Activated B cell treated with CpG ODN at 0.5 μM for 24 hours (primary cell): ENCODE results near the gene GDAP1L1. TPM values are rescaled to one million over a fixed set of nuclear protein-coding genes. Genes with fewer than 3 reads are reported as not detected.

ENCODE experiments used
- ATAC-seq: fragments of 200-7000 bp; cut with Tn5 transposase; one replicate; pipeline ENCODE4 v1.10.0; 2021; ENCODE audit warnings: low read depth, mild to moderate bottlenecking, moderate library complexity
- CTCF ChIA-PET: fragments of 350-600 bp; sonication (Branson Sonifier 250); formaldehyde crosslinking; loops from one replicate; lab custom pipeline; 2021; ENCODE audit warnings: antibody characterized with exemption; lab: Charles Lee
- POLR2A ChIA-PET: fragments of 350-600 bp; sonication (Branson Sonifier 250); formaldehyde crosslinking; loops from one replicate; lab custom pipeline; 2021; ENCODE audit warnings: antibody characterized with exemption; lab: Charles Lee
- DNase-seq: peaks from one replicate; pipeline ENCODE4 v3.0.0; 2022
- H3K27ac Mint-ChIP-seq: one replicate; pipeline ENCODE4 v1.8.0; 2020; ENCODE audit warnings: mixed read lengths
- H3K27me3 Mint-ChIP-seq: one replicate; pipeline ENCODE4 v1.8.0; 2021; ENCODE audit warnings: mixed read lengths
- H3K36me3 Mint-ChIP-seq: one replicate; pipeline ENCODE4 v1.8.0; 2021; ENCODE audit warnings: low read depth, mixed read lengths
- H3K4me1 Mint-ChIP-seq: one replicate; pipeline ENCODE4 v1.8.0; 2021; ENCODE audit warnings: mixed read lengths
- H3K4me3 Mint-ChIP-seq: one replicate; pipeline ENCODE4 v1.8.0; 2020; ENCODE audit warnings: mild to moderate bottlenecking, mixed read lengths
- H3K9me3 Mint-ChIP-seq: one replicate; pipeline ENCODE4 v1.8.0; 2020; ENCODE audit warnings: mixed read lengths
- intact Hi-C: fragments of 100-400 bp; cut with micrococcal nuclease; formaldehyde crosslinking; loops from one replicate; pipeline ENCODE4 v1.15.1; 2024
- total RNA-seq: library from RNA; stranded (reverse); gene quantifications from 2 replicates; pipeline ENCODE4 v1.2.3, GENCODE V29; 2022
- TF ChIP-seq, protein P1 (sequence below): fragments of 200-600 bp; IDR thresholded peaks from one replicate; pipeline ENCODE4 v1.8.0; 2022; ENCODE audit warnings: antibody characterized with exemption, mild to moderate bottlenecking

GDAP1L1 gene
- total RNA-seq, 1 donor from 2014 or later, result not detected

DNA sequence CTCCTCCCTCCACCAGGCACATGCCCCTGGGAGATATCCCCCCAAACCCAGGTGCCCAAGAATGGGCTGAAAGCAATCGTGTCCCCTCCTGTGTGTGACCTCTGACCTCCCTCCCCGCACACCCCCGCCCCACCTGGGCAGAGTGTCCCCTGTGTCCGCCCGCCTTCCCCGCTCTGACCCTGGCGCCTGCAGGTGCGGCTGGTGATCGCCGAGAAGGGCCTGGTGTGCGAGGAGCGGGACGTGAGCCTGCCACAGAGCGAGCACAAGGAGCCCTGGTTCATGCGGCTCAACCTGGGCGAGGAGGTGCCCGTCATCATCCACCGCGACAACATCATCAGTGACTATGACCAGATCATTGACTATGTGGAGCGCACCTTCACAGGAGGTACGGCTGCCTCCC, 9.9 kb downstream of the GDAP1L1 start:
- DNase-seq (no peak), ATAC-seq (no peak)
- intact Hi-C loops, result no loop called here
- POLR2A ChIA-PET, result no interaction called here
- no peaks in the 10 kb centered on the region for H3K9me3 Mint-ChIP-seq
- CTCF ChIA-PET, result no interaction called here
- TF ChIP-seq, protein P1, sequence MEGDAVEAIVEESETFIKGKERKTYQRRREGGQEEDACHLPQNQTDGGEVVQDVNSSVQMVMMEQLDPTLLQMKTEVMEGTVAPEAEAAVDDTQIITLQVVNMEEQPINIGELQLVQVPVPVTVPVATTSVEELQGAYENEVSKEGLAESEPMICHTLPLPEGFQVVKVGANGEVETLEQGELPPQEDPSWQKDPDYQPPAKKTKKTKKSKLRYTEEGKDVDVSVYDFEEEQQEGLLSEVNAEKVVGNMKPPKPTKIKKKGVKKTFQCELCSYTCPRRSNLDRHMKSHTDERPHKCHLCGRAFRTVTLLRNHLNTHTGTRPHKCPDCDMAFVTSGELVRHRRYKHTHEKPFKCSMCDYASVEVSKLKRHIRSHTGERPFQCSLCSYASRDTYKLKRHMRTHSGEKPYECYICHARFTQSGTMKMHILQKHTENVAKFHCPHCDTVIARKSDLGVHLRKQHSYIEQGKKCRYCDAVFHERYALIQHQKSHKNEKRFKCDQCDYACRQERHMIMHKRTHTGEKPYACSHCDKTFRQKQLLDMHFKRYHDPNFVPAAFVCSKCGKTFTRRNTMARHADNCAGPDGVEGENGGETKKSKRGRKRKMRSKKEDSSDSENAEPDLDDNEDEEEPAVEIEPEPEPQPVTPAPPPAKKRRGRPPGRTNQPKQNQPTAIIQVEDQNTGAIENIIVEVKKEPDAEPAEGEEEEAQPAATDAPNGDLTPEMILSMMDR, result no peak
- no peak overlapping the region for H3K27ac Mint-ChIP-seq
- H3K36me3 Mint-ChIP-seq, result no peaks in the 10 kb centered on the region
- no peak overlapping the region for H3K4me3 Mint-ChIP-seq
- peaks cover 2% of the 10 kb centered on the region for H3K27me3 Mint-ChIP-seq
- H3K4me1 Mint-ChIP-seq, result no peaks in the 10 kb centered on the region

DNA sequence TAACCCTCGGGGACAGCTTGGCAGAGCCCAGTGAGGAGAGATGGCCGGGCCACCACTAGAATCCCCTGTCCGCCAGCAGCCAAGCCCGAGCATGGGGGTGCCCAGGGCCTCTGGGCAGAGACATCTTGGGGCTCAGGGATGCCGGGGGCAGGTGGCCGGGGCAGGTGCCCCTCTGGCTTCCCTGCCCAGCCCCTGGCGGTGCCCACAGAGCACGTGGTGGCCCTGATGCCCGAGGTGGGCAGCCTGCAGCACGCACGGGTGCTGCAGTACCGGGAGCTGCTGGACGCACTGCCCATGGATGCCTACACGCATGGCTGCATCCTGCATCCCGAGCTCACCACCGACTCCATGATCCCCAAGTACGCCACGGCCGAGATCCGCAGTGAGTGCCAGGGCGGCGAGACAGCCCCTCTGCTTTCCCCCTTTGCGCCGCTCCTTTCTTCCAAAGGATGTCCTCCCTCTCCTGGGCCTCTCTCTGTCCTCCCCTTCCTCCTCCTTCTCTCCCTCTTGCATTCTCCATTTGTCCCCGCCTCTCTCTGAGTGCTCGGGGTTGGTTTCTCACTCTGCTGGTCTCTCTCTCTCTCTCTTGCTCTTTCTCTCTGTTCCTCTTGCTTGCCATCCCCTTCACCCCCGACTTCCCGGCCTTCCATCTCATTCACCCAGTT, 11.2 kb downstream of the GDAP1L1 start:
- Mint-ChIP-seq H3K9me3 (no peaks in the 10 kb centered on the region), H3K36me3 (no peaks in the 10 kb centered on the region), H3K27ac (no peak overlapping the region), H3K4me1 (no peaks in the 10 kb centered on the region), H3K4me3 (no peak overlapping the region), H3K27me3 (peaks cover 2% of the 10 kb centered on the region)
- POLR2A ChIA-PET, result no interaction called here
- DNase-seq, result no peak
- TF ChIP-seq, protein P1, result no peak
- no peak for ATAC-seq
- CTCF ChIA-PET, result no interaction called here
- intact Hi-C loops, result no loop called here

DNA sequence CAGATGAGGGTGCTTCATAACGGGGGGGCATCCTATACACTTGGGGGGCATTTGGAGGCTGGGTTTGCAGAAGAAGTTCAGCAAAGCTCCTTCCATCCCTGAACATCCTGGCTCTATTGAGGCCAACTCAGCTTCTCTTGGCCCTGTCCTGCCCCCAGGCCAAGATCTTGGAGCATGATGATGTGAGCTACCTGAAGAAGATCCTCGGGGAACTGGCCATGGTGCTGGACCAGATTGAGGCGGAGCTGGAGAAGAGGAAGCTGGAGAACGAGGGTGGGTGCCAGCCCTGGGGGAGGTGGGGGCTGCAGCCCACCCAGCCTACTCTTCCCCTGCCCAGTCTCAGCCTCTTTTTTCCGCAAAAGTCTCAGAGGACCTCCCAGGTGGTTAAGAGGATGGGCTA, 17.2 kb downstream of the GDAP1L1 start:
- Mint-ChIP-seq H3K9me3 (no peaks in the 10 kb centered on the region), H3K36me3 (no peaks in the 10 kb centered on the region), H3K4me3 (no peak overlapping the region), H3K27me3 (no peaks in the 10 kb centered on the region), H3K4me1 (no peaks in the 10 kb centered on the region), H3K27ac (no peak overlapping the region)
- CTCF ChIA-PET, result no interaction called here
- ATAC-seq, result no peak
- intact Hi-C loops, result no loop called here
- DNase-seq, result no peak
- POLR2A ChIA-PET, result no interaction called here
- TF ChIP-seq, protein P1, result no peak

DNA sequence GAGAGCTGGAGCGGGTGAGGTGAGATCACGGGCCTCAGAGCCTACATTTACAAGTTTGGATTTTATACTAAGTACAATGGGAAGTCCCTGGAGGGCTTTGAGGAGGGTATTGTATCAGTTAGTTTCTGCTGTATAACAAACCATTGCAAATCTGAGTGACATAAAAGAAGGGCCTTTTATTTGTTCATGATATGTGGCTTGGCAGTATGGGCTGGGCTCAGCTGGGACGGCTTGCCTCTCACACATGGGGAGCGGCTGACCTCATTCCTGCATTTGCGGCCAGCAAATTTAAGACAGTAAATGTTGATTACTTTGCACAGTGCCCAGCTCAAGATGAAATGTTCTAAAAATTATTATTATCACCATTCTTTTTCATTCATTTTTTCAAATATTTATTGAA, 21.7 kb downstream of the GDAP1L1 start:
- H3K9me3 Mint-ChIP-seq, result peaks cover 2% of the 10 kb centered on the region
- ChIA-PET CTCF (no interaction called here), POLR2A (no interaction called here)
- H3K27ac Mint-ChIP-seq, result no peak overlapping the region
- intact Hi-C loops, result no loop called here
- H3K4me1 Mint-ChIP-seq, result no peaks in the 10 kb centered on the region
- H3K4me3 Mint-ChIP-seq, result no peak overlapping the region
- no peaks in the 10 kb centered on the region for H3K27me3 Mint-ChIP-seq
- DNase-seq, result no peak
- TF ChIP-seq, protein P1, result no peak
- H3K36me3 Mint-ChIP-seq, result peaks cover 4% of the 10 kb centered on the region
- no peak for ATAC-seq

DNA sequence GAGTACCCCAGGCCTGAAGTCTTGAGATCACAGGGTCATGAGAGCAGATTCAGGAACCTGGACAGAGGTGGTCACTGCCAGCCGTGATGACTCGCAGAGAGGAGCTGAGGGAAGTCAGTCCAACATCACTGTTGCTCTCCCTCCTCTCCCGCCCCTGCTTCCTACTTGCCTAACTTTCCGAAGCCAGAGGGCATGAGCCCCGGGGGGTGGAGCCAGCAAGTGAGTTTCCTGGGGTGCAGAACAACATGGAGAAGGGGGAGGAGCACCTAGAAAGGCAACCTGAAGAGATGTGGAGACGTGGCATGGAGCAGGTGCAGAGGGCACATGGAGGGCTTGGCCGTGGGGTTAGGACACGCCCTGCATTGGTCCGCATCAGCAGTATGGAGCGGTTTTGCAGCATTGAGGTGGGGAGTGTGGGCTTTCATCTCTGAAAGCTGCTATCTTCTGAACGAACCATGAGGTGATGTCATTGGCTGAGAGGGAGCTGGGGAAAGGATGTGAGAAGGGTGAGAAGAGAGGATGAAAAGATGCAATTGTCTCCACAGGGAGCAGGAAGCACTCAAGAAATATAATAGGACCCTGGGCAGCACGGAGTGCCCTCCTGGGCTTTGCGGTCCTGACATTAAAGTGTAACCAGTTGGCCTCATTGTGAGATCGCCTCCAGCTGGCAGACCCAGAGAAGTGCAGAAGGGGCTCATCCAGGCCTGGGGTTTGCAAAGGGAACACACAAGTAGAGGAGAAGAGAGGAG, 25.0 kb downstream of the GDAP1L1 start:
- POLR2A ChIA-PET, result no interaction called here
- ATAC-seq, result no peak
- Mint-ChIP-seq H3K36me3 (peaks cover 4% of the 10 kb centered on the region), H3K4me1 (no peaks in the 10 kb centered on the region), H3K4me3 (no peak overlapping the region), H3K27me3 (no peaks in the 10 kb centered on the region), H3K9me3 (peaks cover 2% of the 10 kb centered on the region), H3K27ac (no peak overlapping the region)
- TF ChIP-seq, protein P1, result no peak
- no peak for DNase-seq
- CTCF ChIA-PET, result no interaction called here
- intact Hi-C loops, result no loop called here
